ENCODE results near the gene ARSB.
"Not testable (repeated sequence)": the region's sequence is repeated elsewhere in the genome, so short reads cannot be mapped to it uniquely, and the experiment has no call there.

Gene ARSB

DNA sequence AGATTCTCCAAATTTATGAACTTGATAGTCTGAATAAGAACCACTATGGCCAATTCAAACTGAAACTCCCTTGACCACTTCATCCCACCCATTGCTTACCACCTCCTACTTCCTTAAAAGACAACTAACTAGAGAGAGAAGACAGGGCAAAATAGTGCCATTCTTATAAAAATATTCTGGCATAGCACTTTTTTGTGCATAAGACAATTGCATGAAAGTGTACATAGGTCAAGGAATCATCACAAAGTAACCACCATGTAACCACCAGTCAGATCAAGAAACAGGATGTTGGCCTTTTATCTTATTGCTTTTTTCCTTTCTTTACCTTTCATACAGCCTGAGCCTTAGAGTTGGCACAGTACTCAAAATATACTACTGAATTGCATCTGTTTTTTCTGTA lies 8.1 kb upstream of the ARSB start:
- no peak for DNase-seq

GRCh38 chr5:78992146-78992545 lies 7.0 kb upstream of the ARSB start:
- DNase-seq, result no peak

DNA sequence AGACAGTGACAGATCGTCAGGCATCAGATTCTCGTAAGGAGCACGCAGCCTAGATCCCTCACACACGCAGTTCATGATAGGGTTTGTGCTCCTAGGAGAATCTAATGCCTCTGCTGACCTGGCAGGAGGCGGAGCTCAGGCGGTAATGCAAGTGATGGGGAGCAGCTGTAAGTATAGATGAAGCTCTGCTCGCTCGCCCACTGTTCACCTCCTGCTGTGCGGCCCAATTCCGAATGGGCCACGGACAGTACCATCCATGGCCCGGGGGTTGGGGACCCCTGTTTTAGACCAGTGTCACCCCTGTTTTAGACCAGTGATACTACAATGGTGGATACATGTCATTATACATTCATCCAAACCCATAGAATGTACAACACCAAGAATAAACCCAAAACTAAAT lies 4.0 kb upstream of the ARSB start:
- no peak for DNase-seq

- no peak for DNase-seq
These were observed 664 bp upstream of the ARSB start for GRCh38 chr5:78985725-78986223.

- peak; percentile 68 to 91 for DNase-seq
These were observed 533 bp downstream of the ARSB start for GRCh38 chr5:78984439-78985115.

DNA sequence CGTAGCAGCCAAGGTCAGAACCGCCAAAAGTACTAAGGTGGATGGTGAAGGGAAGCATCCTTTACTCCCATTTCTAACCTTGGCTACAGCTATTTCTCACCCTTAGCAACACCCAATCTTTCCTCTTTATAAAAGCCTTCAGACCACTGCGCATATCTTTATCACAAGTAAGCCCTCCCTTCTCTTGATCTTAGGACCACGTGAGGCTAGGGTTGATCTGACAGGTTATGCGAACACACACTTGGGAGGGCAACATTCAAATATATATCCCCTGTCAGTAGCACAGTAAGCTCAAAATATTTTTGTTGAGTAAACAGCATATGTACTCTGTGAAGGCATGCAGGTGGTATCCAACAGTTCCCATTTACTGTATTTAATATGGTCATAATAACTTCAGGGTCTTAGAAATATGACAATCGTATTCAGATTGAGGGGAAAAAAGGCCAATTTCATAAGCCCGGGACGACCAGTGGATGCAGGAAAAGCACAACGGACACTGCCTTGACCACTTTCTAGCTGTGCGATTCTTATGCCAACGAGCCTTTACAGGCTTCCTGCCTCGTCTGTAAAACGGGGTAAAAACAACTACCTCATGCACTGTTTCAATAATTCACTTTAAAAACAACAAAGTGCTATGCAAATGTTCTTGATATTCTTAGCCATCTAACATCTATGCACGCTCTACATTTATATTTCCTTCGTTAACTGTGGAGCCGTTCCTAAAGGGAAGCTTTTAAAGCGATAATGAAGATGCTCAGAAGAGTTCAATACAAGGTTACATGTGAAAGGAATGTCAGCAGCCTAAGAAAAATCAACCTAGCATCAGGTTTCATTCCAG lies 1.3 kb downstream of the ARSB start:
- DNase-seq, result peak in 1 of 2 experiments; percentile 50

DNA sequence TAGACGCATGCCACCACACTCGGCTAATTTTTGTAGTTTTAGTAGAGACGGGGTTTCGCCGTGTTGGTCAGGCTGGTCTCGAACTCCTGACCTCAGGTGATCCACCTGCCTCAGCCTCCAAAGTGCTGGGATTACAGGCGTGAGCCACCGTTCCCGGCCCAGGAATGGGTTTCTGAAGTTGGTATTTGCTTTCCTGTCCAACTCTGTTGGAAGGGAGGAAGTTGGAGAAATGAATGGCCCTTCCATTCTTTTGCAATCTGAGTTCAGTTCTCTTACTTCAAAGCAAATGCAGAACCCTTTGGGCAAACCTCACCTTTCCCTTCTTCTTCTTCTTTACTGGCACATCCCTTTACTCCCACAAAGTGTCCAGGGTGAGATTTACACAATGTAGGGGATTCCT lies 1.9 kb downstream of the ARSB start:
- not testable (repeated sequence) for DNase-seq

DNA sequence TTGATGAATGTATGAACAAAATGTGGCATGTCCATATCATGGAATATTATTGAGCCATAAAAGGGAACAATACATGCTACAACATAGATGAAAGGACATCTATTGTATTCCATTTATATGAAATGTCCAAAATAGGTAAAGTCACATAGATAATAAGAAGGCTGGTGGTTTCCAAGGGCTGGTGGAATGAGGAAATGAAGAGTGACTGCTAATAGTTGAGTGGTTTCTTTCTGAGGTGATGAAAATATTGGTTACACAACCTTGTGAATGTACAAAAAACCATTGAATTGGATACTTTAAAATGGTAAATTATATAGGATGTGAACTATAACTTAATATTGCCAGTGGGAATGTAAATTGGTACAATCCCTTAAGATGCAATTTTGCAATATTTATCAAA lies 5.2 kb downstream of the ARSB start:
- DNase-seq, result no peak

DNA sequence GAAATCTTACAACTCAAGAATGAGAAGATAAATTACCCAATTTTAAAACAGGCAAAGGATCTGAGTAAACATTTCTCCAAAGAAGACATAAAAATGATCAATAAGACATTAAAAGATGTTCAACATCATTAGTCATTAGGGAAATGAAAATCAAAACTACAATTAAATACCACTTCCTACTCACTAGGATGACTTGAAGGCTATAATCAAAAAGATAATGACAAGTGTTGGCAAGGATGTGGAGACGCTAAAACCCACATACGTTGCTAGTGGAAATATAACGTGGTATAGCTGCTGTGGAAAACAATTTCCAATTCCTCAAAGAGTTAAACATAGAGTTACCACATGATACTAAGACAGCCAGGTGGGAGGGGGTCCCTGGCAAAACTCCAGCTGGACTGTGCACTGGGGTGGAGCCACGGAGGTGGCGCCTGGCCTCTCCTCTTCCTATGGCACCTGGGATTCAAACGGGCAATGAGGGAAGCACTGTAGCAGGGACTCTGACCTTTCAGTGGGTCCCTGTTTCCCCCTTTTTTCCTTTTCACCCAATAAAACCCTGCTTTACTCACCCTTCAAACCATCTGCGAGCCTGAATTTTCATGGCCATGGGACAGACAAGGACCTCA lies 5.9 kb downstream of the ARSB start:
- no peak for DNase-seq

GRCh38 chr5:78975035-78975434 lies 10.1 kb downstream of the ARSB start:
- DNase-seq, result no peak

- DNase-seq, result no peak
These were observed 10.5 kb downstream of the ARSB start for GRCh38 chr5:78974601-78975000.

DNA sequence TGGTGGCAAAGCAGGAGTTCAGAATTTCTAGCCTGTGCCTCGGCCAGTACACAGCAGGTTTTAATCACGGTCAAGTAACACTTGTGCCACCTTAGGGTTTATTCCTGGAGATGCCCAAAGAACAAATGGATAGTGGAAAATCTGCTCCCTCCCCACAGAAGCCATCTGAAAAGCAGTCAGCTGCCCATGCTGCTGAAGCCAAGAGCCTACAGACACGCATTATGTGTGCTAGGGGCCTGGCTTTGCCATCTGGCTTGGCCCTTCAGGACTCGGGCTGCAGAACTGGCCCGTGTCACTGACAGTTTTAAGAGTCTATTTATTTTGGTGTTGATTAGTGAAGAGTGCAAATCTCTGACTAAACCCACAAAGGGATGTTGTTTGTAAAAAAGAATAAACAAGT lies 11.1 kb downstream of the ARSB start:
- no peak for DNase-seq

GRCh38 chr5:78972654-78973428 lies 12.3 kb downstream of the ARSB start:
- no peak for DNase-seq

GRCh38 chr5:78971998-78972397 lies 13.1 kb downstream of the ARSB start:
- no peak for DNase-seq

GRCh38 chr5:78968781-78969180 lies 16.3 kb downstream of the ARSB start:
- DNase-seq, result no peak

- DNase-seq, result no peak
These were observed 20.2 kb downstream of the ARSB start for GRCh38 chr5:78964889-78965288.

GRCh38 chr5:78961743-78962142 lies 23.4 kb downstream of the ARSB start:
- no peak for DNase-seq

GRCh38 chr5:78959767-78960166 lies 25.3 kb downstream of the ARSB start:
- no peak for DNase-seq

- DNase-seq, result no peak
These were observed 26.3 kb downstream of the ARSB start for GRCh38 chr5:78958672-78959445.

- DNase-seq, result no peak
These were observed 28.2 kb downstream of the ARSB start for GRCh38 chr5:78956901-78957300.

DNA sequence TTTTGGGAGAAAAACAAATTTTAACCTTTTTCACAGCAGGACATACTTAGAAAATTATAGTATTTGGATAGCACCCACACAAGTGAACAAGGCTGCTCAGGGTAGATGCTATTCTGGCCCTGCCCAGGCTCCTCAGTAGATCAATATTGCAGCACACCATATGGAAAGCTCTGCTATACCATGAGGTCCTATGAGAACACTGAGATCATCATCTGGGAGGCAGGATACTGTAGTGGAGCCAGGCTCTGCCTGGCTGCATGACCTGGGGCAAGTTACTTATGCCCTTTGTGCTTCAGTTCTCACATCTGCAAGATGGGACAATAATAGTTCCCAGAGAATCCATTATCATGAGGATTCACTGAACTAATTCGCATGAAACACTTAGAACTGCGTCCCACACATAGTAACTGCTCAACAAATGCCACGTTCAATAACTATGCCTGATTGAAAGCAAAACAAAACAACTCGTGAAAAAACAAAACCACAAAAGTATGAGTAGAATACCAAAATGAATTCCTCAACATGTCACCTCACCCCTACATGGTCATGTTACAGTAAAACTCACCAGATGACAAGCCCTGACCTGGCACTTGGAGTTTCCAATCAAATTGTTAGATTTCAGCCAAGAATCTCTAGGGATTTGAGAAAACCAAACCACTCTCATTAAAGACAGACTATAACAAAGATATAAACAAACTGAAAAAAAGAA lies 31.9 kb downstream of the ARSB start:
- no peak for DNase-seq

- no peak for DNase-seq
These were observed 54.4 kb downstream of the ARSB start for GRCh38 chr5:78930721-78931120.

All from NCI-H187 (cell line).